ENCODE data around the gene ATG16L2. TPM values are rescaled to one million over a fixed set of nuclear protein-coding genes. Genes with fewer than 3 reads are reported as not detected.

The ATG16L2 gene
- total RNA-seq, 5 donors from 2014 or later (not counting 1 experiment from before 2014, with no cell fraction given), result 107 to 145 (median 127) TPM

DNA sequence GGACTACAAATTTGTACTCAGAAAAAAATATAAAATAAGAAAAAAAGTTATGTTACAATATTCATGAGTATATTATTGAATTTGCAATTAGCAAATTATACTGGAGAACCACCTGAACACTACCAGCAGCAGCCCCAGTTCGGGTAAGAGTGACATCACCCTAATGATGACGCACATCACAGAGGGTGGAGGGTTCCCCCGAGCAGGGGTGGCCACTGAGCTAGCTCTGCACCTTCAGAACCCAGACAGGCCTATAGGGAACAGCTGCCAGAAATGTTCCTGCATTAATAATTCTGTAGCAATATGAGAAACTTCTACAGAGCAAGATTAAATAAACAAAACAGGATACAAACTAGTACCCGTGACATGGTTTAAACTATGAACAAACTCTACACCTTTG, 44.5 kb upstream of the ATG16L2 start:
- no peak for DNase-seq
- Histone ChIP-seq H3K9me3 (no peaks in the 10 kb centered on the region), H3K27ac (ENCODE audit: low read length) (no peak overlapping the region), H3K4me1 (ENCODE audit: control insufficient read depth in 1 of 2, extremely low read depth in 1 of 2, insufficient read depth in 2 of 2, low read length in 2 of 2) (no peaks in the 10 kb centered on the region), H3K4me3 (ENCODE audit: control insufficient read depth in 1 of 2, extremely low read depth in 1 of 2, low read length in 1 of 2) (no peak overlapping the region), H3K36me3 (ENCODE audit: control insufficient read depth in 2 of 2, extremely low read depth in 1 of 2, insufficient read depth in 1 of 2, low read length in 1 of 2) (no peaks in the 10 kb centered on the region), H3K27me3 (replicated peaks in 1 of 2; ENCODE audit: control insufficient read depth in 2 of 2, extremely low read depth in 1 of 2, insufficient read depth in 2 of 2, low read length in 1 of 2) (peaks cover 0 to 5% of the 10 kb centered on the region in 2 experiments)
- ChIA-PET CTCF (no interaction called here), POLR2A (interaction anchor here in 1 of 2 donors (0.5 kb wide), 1 partner anchor 491 kb away, joined by 4 read pairs; no protein-coding TSS in a partner anchor)
- no peak overlapping the region for H3K4me3 Mint-ChIP-seq
- peaks cover 5% of the 10 kb centered on the region for H3K36me3 Mint-ChIP-seq
- no peak overlapping the region for H3K27ac Mint-ChIP-seq
- no CpG with 5 or more reads among the region's 4 CpGs for WGBS (ENCODE audit: insufficient coverage)
- no peaks in the 10 kb centered on the region for H3K27me3 Mint-ChIP-seq
- no peaks in the 10 kb centered on the region for H3K9me3 Mint-ChIP-seq
- peaks cover 0 to 8% (median 4%) of the 10 kb centered on the region in 3 donors for H3K4me1 Mint-ChIP-seq
- ATAC-seq (replicated peaks in 1 of 4), result no peak

GRCh38 chr11:72770799-72771198, 43.4 kb upstream of the ATG16L2 start:
- Mint-ChIP-seq H3K4me3 (no peak overlapping the region), H3K9me3 (no peaks in the 10 kb centered on the region), H3K27me3 (no peaks in the 10 kb centered on the region), H3K36me3 (peaks cover 5% of the 10 kb centered on the region), H3K27ac (no peak overlapping the region), H3K4me1 (peaks cover 4 to 18% (median 6%) of the 10 kb centered on the region in 3 donors)
- DNase-seq (no peak), ATAC-seq (replicated peaks in 1 of 4) (no peak)
- no peaks in the 10 kb centered on the region for H3K36me3 ChIP-seq (ENCODE audit: control insufficient read depth in 2 of 2, extremely low read depth in 1 of 2, insufficient read depth in 1 of 2, low read length in 1 of 2)
- H3K27me3 ChIP-seq (replicated peaks in 1 of 2; ENCODE audit: control insufficient read depth in 2 of 2, extremely low read depth in 1 of 2, insufficient read depth in 2 of 2, low read length in 1 of 2), result peaks cover 0 to 5% of the 10 kb centered on the region in 2 experiments
- CTCF ChIA-PET, result no interaction called here
- no peaks in the 10 kb centered on the region for H3K4me1 ChIP-seq (ENCODE audit: control insufficient read depth in 1 of 2, extremely low read depth in 1 of 2, insufficient read depth in 2 of 2, low read length in 2 of 2)
- no peak overlapping the region for H3K27ac ChIP-seq (ENCODE audit: low read length)
- H3K9me3 ChIP-seq, result no peaks in the 10 kb centered on the region
- 100% methylated on average over 2 of the region's 3 CpGs for WGBS (ENCODE audit: insufficient coverage)
- POLR2A ChIA-PET, result no interaction called here
- no peak overlapping the region for H3K4me3 ChIP-seq (ENCODE audit: control insufficient read depth in 1 of 2, extremely low read depth in 1 of 2, low read length in 1 of 2)

DNA sequence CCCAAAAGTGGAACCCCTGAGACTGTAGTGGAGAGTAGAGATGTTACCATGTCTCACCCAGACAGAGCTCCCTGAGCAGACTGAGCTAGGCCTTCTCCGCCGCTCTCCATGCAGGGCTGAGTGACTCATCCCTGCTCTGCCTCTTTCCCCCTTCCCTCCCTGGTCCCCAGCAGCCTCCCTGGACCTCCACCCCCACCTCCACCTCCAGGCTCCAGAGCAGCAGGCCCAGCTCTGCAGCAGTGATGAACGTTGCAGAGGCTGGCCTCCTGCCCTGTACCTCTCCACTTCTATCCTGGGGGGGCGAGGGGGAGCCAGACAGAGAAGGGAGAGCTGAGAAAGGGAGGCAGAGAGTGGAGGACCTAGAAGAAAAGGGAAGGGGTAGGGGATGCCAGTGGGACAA, 42.7 kb upstream of the ATG16L2 start:
- no peaks in the 10 kb centered on the region for H3K9me3 ChIP-seq
- no peak overlapping the region for H3K4me3 ChIP-seq (ENCODE audit: control insufficient read depth in 1 of 2, extremely low read depth in 1 of 2, low read length in 1 of 2)
- H3K4me1 ChIP-seq (ENCODE audit: control insufficient read depth in 1 of 2, extremely low read depth in 1 of 2, insufficient read depth in 2 of 2, low read length in 2 of 2), result peaks cover 0 to 3% of the 10 kb centered on the region in 2 experiments
- H3K27me3 ChIP-seq (replicated peaks in 1 of 2; ENCODE audit: control insufficient read depth in 2 of 2, extremely low read depth in 1 of 2, insufficient read depth in 2 of 2, low read length in 1 of 2), result peaks cover 0 to 5% of the 10 kb centered on the region in 2 experiments
- H3K36me3 ChIP-seq (ENCODE audit: control insufficient read depth in 2 of 2, extremely low read depth in 1 of 2, insufficient read depth in 1 of 2, low read length in 1 of 2), result no peaks in the 10 kb centered on the region
- ATAC-seq (replicated peaks in 1 of 4), result no peak
- no peak for DNase-seq
- POLR2A ChIA-PET, result no interaction called here
- no peaks in the 10 kb centered on the region for H3K27me3 Mint-ChIP-seq
- CTCF ChIA-PET, result no interaction called here
- WGBS (ENCODE audit: insufficient coverage), result no CpG with 5 or more reads among the region's 4 CpGs
- no peak overlapping the region for H3K27ac ChIP-seq (ENCODE audit: low read length)
- peaks cover 7 to 25% (median 10%) of the 10 kb centered on the region in 3 donors for H3K4me1 Mint-ChIP-seq
- peaks cover 5% of the 10 kb centered on the region for H3K36me3 Mint-ChIP-seq
- no peak overlapping the region for H3K4me3 Mint-ChIP-seq
- no peaks in the 10 kb centered on the region for H3K9me3 Mint-ChIP-seq
- no peak overlapping the region for H3K27ac Mint-ChIP-seq

DNA sequence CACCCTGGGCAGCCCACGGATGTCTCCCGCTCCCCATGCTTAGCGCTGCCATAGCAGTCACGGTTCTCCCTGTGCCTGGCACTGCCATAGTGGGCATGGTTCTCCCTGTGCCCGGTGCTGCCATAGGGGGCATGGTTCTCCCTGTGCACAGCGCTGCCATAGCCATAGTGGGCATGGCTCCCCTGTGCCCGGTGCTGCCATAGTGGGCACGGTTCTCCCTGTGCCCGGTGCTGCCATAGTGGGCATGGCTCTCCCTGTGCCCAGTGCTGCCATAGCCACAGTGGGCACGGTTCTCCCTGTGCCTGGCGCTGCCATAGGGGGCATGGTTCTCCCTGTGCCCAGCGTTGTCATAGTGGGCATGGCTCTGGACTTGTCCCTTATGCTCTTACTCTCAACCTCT, 42.2 kb upstream of the ATG16L2 start:
- Histone ChIP-seq H3K4me3 (ENCODE audit: control insufficient read depth in 1 of 2, extremely low read depth in 1 of 2, low read length in 1 of 2) (no peak overlapping the region), H3K27me3 (replicated peaks in 1 of 2; ENCODE audit: control insufficient read depth in 2 of 2, extremely low read depth in 1 of 2, insufficient read depth in 2 of 2, low read length in 1 of 2) (peaks cover 0 to 2% of the 10 kb centered on the region in 2 experiments), H3K36me3 (ENCODE audit: control insufficient read depth in 2 of 2, extremely low read depth in 1 of 2, insufficient read depth in 1 of 2, low read length in 1 of 2) (no peaks in the 10 kb centered on the region), H3K27ac (ENCODE audit: low read length) (no peak overlapping the region), H3K9me3 (no peaks in the 10 kb centered on the region), H3K4me1 (ENCODE audit: control insufficient read depth in 1 of 2, extremely low read depth in 1 of 2, insufficient read depth in 2 of 2, low read length in 2 of 2) (peaks cover 0 to 4% of the 10 kb centered on the region in 2 experiments)
- ChIA-PET POLR2A (no interaction called here), CTCF (interaction anchor here in 1 of 2 donors (0.6 kb wide), 1 partner anchor 47 kb away, joined by 4 read pairs; no protein-coding TSS in a partner anchor)
- Mint-ChIP-seq H3K4me3 (no peak overlapping the region), H3K27ac (no peak overlapping the region), H3K36me3 (peaks cover 5% of the 10 kb centered on the region), H3K9me3 (no peaks in the 10 kb centered on the region), H3K27me3 (no peaks in the 10 kb centered on the region), H3K4me1 (peaks cover 10 to 30% (median 13%) of the 10 kb centered on the region in 3 donors)
- WGBS (ENCODE audit: insufficient coverage), result 91% methylated on average over 12 of the region's 12 CpGs
- ATAC-seq (replicated peaks in 1 of 4), result no peak
- no peak for DNase-seq

DNA sequence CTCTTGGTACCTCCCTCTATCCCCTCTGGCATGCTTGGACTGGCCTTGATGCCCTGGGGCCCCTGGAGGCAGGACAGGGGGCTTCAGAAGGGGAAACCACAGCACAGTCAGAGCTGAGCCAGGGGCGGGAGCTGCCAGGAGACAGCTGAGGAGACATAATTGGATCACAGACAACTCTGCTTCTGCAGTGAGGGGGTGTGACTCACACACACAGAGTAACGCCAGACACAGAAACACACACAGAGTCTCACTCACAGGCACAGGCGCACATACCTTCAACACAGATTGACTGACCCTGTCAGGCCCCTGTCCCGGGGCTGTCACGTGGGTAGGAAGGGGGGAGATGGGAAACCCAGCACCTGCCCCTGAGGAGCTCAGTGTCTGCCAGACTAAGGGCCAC, 40.9 kb upstream of the ATG16L2 start:
- no peaks in the 10 kb centered on the region for H3K9me3 Mint-ChIP-seq
- POLR2A ChIA-PET, result no interaction called here
- Histone ChIP-seq H3K27ac (ENCODE audit: low read length) (no peak overlapping the region), H3K9me3 (no peaks in the 10 kb centered on the region), H3K4me3 (ENCODE audit: control insufficient read depth in 1 of 2, extremely low read depth in 1 of 2, low read length in 1 of 2) (no peak overlapping the region), H3K27me3 (replicated peaks in 1 of 2; ENCODE audit: control insufficient read depth in 2 of 2, extremely low read depth in 1 of 2, insufficient read depth in 2 of 2, low read length in 1 of 2) (no peaks in the 10 kb centered on the region), H3K36me3 (ENCODE audit: control insufficient read depth in 2 of 2, extremely low read depth in 1 of 2, insufficient read depth in 1 of 2, low read length in 1 of 2) (no peaks in the 10 kb centered on the region), H3K4me1 (ENCODE audit: control insufficient read depth in 1 of 2, extremely low read depth in 1 of 2, insufficient read depth in 2 of 2, low read length in 2 of 2) (peaks cover 0 to 6% of the 10 kb centered on the region in 2 experiments)
- H3K4me3 Mint-ChIP-seq, result no peak overlapping the region
- H3K27ac Mint-ChIP-seq, result no peak overlapping the region
- 80% methylated on average over 1 of the region's 5 CpGs for WGBS (ENCODE audit: insufficient coverage)
- H3K36me3 Mint-ChIP-seq, result peaks cover 5% of the 10 kb centered on the region
- DNase-seq (no peak), ATAC-seq (replicated peaks in 1 of 4) (no peak)
- CTCF ChIA-PET, result no interaction called here
- peaks cover 10 to 30% (median 15%) of the 10 kb centered on the region in 3 donors for H3K4me1 Mint-ChIP-seq
- H3K27me3 Mint-ChIP-seq, result no peaks in the 10 kb centered on the region

DNA sequence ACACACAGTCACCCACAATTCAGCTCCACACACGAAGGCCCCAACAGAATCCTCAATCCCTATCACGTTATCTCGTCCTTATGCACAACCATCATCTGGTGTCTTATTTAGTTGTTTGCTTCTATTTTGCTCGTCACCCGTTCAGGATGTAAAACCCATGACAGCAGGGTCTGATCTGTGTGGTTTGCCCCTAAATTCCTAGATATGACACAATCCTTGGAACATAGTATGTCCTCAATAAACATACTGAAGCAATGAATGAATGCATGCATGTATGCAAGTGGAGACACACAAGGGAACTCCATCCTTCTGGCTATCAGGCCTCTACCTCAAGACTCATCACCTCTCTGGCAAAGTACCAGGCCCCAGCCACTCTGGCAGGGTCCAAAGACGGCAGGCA, 40.5 kb upstream of the ATG16L2 start:
- WGBS (ENCODE audit: insufficient coverage), result 90% methylated on average over 2 of the region's 6 CpGs
- Mint-ChIP-seq H3K9me3 (no peaks in the 10 kb centered on the region), H3K36me3 (peaks cover 5% of the 10 kb centered on the region), H3K4me1 (peaks cover 10 to 30% (median 15%) of the 10 kb centered on the region in 3 donors), H3K4me3 (no peak overlapping the region), H3K27me3 (no peaks in the 10 kb centered on the region), H3K27ac (peak overlapping the region in 1 of 2 donors; percentile 39)
- ATAC-seq (replicated peaks in 1 of 4), result peak in 1 of 4 experiments; percentile 11
- no peaks in the 10 kb centered on the region for H3K9me3 ChIP-seq
- peaks cover 0 to 6% of the 10 kb centered on the region in 2 experiments for H3K4me1 ChIP-seq (ENCODE audit: control insufficient read depth in 1 of 2, extremely low read depth in 1 of 2, insufficient read depth in 2 of 2, low read length in 2 of 2)
- no peak overlapping the region for H3K27ac ChIP-seq (ENCODE audit: low read length)
- POLR2A ChIA-PET, result no interaction called here
- DNase-seq, result no peak
- no peaks in the 10 kb centered on the region for H3K36me3 ChIP-seq (ENCODE audit: control insufficient read depth in 2 of 2, extremely low read depth in 1 of 2, insufficient read depth in 1 of 2, low read length in 1 of 2)
- H3K4me3 ChIP-seq (ENCODE audit: control insufficient read depth in 1 of 2, extremely low read depth in 1 of 2, low read length in 1 of 2), result no peak overlapping the region
- H3K27me3 ChIP-seq (replicated peaks in 1 of 2; ENCODE audit: control insufficient read depth in 2 of 2, extremely low read depth in 1 of 2, insufficient read depth in 2 of 2, low read length in 1 of 2), result no peaks in the 10 kb centered on the region
- CTCF ChIA-PET, result no interaction called here

DNA sequence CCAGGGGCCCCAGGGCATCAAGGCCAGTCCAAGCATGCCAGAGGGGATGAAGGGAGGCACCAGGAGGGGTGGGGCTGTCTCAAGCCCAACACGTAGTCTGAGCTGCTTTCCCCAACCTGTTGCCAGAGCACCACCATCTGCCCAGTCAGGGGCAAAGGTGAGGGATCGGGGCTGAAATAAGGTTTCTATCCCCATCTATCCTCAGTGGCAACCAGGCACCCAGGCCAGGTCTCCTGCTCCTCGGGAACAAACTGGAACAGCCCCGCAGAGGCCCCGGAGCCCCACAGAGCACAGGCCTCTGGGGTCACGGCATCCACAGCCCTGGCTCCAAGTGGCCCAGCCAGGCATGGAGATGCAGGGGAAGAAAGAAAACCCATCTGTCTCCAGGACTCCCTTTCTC, 39.7 kb upstream of the ATG16L2 start:
- ChIA-PET CTCF (no interaction called here), POLR2A (no interaction called here)
- peaks cover 0 to 8% of the 10 kb centered on the region in 2 experiments for H3K4me1 ChIP-seq (ENCODE audit: control insufficient read depth in 1 of 2, extremely low read depth in 1 of 2, insufficient read depth in 2 of 2, low read length in 2 of 2)
- no peak for ATAC-seq (replicated peaks in 1 of 4)
- no peaks in the 10 kb centered on the region for H3K36me3 ChIP-seq (ENCODE audit: control insufficient read depth in 2 of 2, extremely low read depth in 1 of 2, insufficient read depth in 1 of 2, low read length in 1 of 2)
- peaks cover 14 to 34% (median 20%) of the 10 kb centered on the region in 3 donors for H3K4me1 Mint-ChIP-seq
- DNase-seq, result no peak
- no peak overlapping the region for H3K4me3 Mint-ChIP-seq
- no peaks in the 10 kb centered on the region for H3K27me3 ChIP-seq (replicated peaks in 1 of 2; ENCODE audit: control insufficient read depth in 2 of 2, extremely low read depth in 1 of 2, insufficient read depth in 2 of 2, low read length in 1 of 2)
- WGBS (ENCODE audit: insufficient coverage), result 100% methylated on average over 2 of the region's 6 CpGs
- H3K4me3 ChIP-seq (ENCODE audit: control insufficient read depth in 1 of 2, extremely low read depth in 1 of 2, low read length in 1 of 2), result no peak overlapping the region
- no peaks in the 10 kb centered on the region for H3K9me3 Mint-ChIP-seq
- no peak overlapping the region for H3K27ac Mint-ChIP-seq
- no peaks in the 10 kb centered on the region for H3K27me3 Mint-ChIP-seq
- H3K9me3 ChIP-seq, result no peaks in the 10 kb centered on the region
- H3K36me3 Mint-ChIP-seq, result peaks cover 5% of the 10 kb centered on the region
- H3K27ac ChIP-seq (ENCODE audit: low read length), result no peak overlapping the region
